GM18870 (cell line): Measurements from ENCODE around the gene SNCA.

Experiments used
- ATAC-seq: cut with Tn5 transposase; IDR thresholded peaks from one replicate; pipeline ENCODE4 v1.9.1; 2021; ENCODE audit warnings: moderate library complexity; ENCODE audit not compliant: unreplicated experiment

The SNCA gene

DNA sequence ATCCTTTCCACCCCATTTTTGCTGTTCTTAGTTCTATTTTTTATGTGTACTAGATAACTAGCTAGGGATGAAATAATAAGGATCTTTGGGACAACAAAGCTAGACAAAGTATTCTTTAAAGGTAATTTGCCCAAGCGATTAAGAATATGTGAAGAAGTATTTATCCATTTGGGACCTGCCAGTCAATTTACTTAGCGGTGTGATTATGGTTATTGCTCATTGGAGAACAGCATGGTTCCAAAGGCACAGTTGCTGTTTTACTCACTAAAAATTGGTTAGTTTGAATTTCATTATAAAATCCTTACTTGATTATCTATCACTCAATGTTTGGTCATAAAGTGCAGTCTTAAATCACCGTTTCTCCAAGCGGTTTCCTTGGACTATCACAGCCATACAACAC is 124.1 kb downstream of the SNCA start:
- no peak for ATAC-seq

DNA sequence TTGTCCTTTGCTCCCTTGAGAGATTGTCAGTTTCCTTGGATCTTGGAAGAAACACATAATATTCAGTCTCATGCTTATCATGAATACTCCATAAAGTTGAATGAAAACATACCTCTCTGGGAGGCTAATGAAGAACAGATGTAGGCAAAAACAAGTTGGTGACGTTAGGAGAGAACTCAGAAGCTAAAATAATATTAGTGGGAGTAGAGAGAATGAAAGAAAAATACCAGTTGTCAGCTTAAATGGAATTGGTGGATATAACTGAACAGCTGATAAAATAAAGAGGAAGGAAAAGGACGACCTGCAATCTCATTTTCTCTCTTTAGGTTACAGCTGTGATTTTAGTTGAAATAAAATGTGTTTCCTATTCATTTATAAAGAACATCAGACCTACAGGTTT is 124.8 kb downstream of the SNCA start:
- no peak for ATAC-seq

DNA sequence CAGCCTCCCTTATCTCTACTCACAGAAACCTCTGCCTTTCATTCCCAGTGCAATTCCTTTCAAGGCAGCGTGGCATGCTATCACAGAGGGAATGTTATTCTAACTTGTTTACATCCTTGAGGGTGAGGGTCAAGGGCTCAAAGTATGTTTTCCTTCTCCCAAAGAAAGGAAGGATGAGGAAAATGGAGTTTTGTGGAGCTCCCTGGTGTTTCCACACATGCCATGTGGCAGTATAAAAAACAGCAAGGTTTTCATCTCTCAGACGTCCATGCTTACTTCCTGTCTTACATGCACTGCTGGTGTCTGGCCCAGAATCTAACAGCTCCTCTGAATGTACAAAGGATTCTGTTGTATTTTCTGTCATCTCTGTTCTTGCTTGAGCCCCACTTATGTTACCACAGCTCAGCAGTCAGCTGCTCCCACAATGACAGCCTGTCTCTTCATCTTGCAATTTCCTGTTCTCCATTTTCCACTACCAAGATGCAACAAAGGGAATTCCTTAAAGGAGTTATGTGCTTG is 128.0 kb downstream of the SNCA start:
- no peak for ATAC-seq

DNA sequence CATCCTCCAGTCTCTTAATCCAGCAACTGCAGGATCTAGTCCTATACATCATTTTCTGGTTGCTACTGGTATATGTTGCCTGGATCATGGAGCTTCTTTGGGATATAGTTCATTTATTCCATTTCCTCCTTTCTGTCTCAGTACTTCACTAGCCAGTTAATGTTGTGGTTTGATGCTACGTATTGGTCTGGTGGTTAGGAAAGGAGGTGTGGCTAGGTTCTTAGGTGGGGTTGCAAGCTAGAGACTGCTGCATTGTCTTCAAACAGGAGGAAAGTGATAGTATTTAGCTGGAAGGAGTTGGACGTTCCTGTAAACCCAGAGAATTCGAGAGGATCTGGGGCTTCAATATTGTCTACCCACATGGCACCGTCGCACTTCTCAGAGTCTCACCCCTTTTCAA is 129.5 kb downstream of the SNCA start:
- ATAC-seq: no peak

- ATAC-seq: no peak
These were observed 132.1 kb downstream of the SNCA start for GRCh38 chr4:89704651-89705395.

- ATAC-seq: no peak
These were observed 133.0 kb downstream of the SNCA start for GRCh38 chr4:89703829-89704590.

GRCh38 chr4:89700766-89701423 is 136.1 kb downstream of the SNCA start:
- no peak for ATAC-seq

DNA sequence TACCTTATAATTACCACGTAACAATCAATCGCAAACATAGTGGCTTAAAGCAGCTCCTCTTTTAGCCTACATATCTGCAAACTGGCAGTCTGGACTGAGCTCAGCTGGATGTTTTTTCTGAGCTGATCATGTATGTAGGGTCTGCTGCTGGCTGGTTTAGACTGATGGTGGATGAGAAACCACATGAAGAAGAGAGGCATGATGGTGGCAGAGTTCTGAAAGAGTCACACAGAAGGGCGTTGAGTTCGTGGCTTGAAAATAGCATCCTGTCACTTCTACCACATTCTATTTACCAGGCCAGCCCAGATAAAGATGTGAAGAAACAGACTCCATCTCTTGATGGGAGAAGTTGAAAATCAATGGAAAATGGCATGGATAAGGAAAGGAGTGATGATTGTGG is 151.3 kb downstream of the SNCA start:
- no peak for ATAC-seq

- no peak for ATAC-seq
These were observed 151.7 kb downstream of the SNCA start for GRCh38 chr4:89685277-89685676.

- no peak for ATAC-seq
These were observed 152.4 kb downstream of the SNCA start for GRCh38 chr4:89684536-89684935.

GRCh38 chr4:89682808-89683207 is 154.2 kb downstream of the SNCA start:
- no peak for ATAC-seq

- ATAC-seq: no peak
These were observed 155.3 kb downstream of the SNCA start for GRCh38 chr4:89681671-89682070.

DNA sequence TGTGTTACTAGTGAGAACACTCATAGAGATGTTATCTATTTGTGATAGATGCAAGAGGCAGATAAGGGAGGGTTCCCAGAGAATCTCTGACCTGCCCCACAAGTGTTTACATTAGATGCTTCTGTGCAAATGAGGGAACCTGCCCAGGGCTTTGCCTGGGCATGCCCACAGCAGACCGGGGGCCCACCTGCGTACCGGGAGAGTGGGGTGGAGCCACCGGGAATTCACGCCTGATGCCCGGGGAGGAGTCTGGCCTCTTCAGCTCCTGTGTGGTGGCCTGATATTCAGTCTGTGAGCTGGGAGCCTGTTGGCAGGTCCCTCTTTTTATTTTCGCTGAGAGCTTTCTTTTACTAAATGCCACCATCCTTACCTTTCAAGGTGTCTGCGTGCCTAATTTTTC is 155.7 kb downstream of the SNCA start:
- no peak for ATAC-seq

GRCh38 chr4:89674876-89675459 is 162.0 kb downstream of the SNCA start:
- ATAC-seq: no peak
